Endothelial cell of umbilical vein (primary cell): ENCODE data around the gene AK5. TPM values are rescaled to one million over a fixed set of nuclear protein-coding genes. Genes with fewer than 3 reads are reported as not detected.

Source experiments
- BruUV-seq: library from RNA; stranded (reverse); fragments of 400-500 nt; replicated peaks from 2 replicates; lab custom pipeline; 2021; lab: Mats Ljungman, UMichigan
- CTCF ChIA-PET: fragments of 300-600, 350-600 bp; sonication (Branson Sonifier 250); formaldehyde crosslinking; loops from one replicate; lab custom pipeline; 2021; ENCODE audit warnings: antibody characterized with exemption, inconsistent platforms; lab: Charles Lee
- POLR2A ChIA-PET: fragments of 300-600, 350-600 bp; sonication (Branson Sonifier 250); formaldehyde crosslinking; loops from one replicate; lab custom pipeline; 2021; ENCODE audit warnings: antibody characterized with exemption, inconsistent platforms; lab: Charles Lee
- DNase-seq: peaks from one replicate; pipeline ENCODE4 v3.0.0-alpha.2; 2011; ENCODE audit warnings: low read depth, low spot score
- FAIRE-seq: peaks from 2 replicates; lab custom pipeline; 2011; peaks lifted over from hg19 to GRCh38; lab: Jason Lieb, UNC
- H2AFZ ChIP-seq: 2 replicates; pipeline ENCODE4 v1.6.0; 2012; ENCODE audit warnings: low read depth, low read length, control low read depth, inconsistent platforms
- H3K27ac ChIP-seq: 2 replicates; pipeline ENCODE4 v1.5.1; 2011; ENCODE audit warnings: low read depth, mild to moderate bottlenecking, control low read depth, low read length, moderate library complexity; ENCODE audit not compliant: insufficient read depth
- H3K27me3 ChIP-seq, 2 experiments: 2 replicates each; pipeline versions ENCODE4 v1.6.0 to v1.6.1; 2011; ENCODE audit warnings: low read length in 2 of 2, mixed read lengths in 1 of 2; ENCODE audit not compliant: control insufficient read depth in 2 of 2, insufficient read depth in 2 of 2
- H3K36me3 ChIP-seq, 2 experiments: 2 replicates in 1 of 2; 3 replicates in 1 of 2; pipeline ENCODE4 v1.5.1; 2011; ENCODE audit warnings: low read length in 2 of 2, mild to moderate bottlenecking in 1 of 2, moderate library complexity in 1 of 2; ENCODE audit not compliant: control insufficient read depth in 2 of 2, insufficient read depth in 2 of 2; ENCODE audit errors: extremely low read depth in 1 of 2
- H3K4me1 ChIP-seq: 3 replicates; pipeline ENCODE4 v1.5.1; 2011; ENCODE audit warnings: mild to moderate bottlenecking, low read length; ENCODE audit not compliant: control insufficient read depth, insufficient read depth; ENCODE audit errors: extremely low read depth
- H3K4me2 ChIP-seq: 2 replicates; pipeline ENCODE4 v1.6.1; 2011; ENCODE audit warnings: low read length, control low read depth, mixed read lengths; ENCODE audit not compliant: insufficient read depth
- H3K4me3 ChIP-seq, 3 experiments: fragments of 200-600 bp in 1 of 3; sonication (generic), shearing (Covaris generic) in 1 of 3; replicated peaks in 1 of 3; 2 replicates each; pipeline ENCODE4 v1.5.1; 2011 to 2016; ENCODE audit warnings: control low read depth in 3 of 3, low read length in 3 of 3, mild to moderate bottlenecking in 2 of 3, inconsistent platforms in 1 of 3, low read depth in 1 of 3, moderate library complexity in 1 of 3; ENCODE audit not compliant: insufficient read depth in 1 of 3
- H3K79me2 ChIP-seq: 2 replicates; pipeline ENCODE4 v1.6.0; 2012; ENCODE audit warnings: low read length, inconsistent platforms; ENCODE audit not compliant: control insufficient read depth, insufficient read depth
- H3K9ac ChIP-seq: replicated peaks from 2 replicates; pipeline ENCODE3; 2011; ENCODE audit warnings: low read length, control low read depth; ENCODE audit not compliant: insufficient read depth; ENCODE audit errors: extremely low read depth
- H3K9me1 ChIP-seq: replicated peaks from 3 replicates; pipeline ENCODE4 v1.6.0; 2011; ENCODE audit warnings: mild to moderate bottlenecking, low read length; ENCODE audit not compliant: control insufficient read depth, insufficient read depth; ENCODE audit errors: extremely low read depth
- H3K9me3 ChIP-seq: replicated peaks from 2 replicates; pipeline ENCODE4 v1.5.1; 2012; ENCODE audit warnings: low read length, inconsistent platforms; ENCODE audit not compliant: control insufficient read depth, insufficient read depth
- H4K20me1 ChIP-seq: replicated peaks from 2 replicates; pipeline ENCODE3; 2011; ENCODE audit warnings: mild to moderate bottlenecking, low read length; ENCODE audit not compliant: control insufficient read depth, insufficient read depth; ENCODE audit errors: extremely low read depth
- CTCF ChIP-seq, 2 donors: IDR thresholded peaks; 1 replicate in 1 of 2; 2 replicates in 1 of 2; pipeline ENCODE4 v1.5.1; 2011; ENCODE audit warnings: low read length in 2 of 2, mild to moderate bottlenecking in 2 of 2, moderate library complexity in 2 of 2, control low read depth in 1 of 2, inconsistent platforms in 1 of 2, low read depth in 1 of 2; ENCODE audit not compliant: insufficient read depth in 1 of 2; ENCODE audit errors: extremely low read depth in 1 of 2
- EZH2 ChIP-seq: IDR thresholded peaks from 2 replicates; pipeline ENCODE4 v1.6.1; 2012; ENCODE audit warnings: borderline replicate concordance, low read depth, mild to moderate bottlenecking, moderate library complexity, low read length, inconsistent platforms; ENCODE audit not compliant: severe bottlenecking
- FOS ChIP-seq: IDR thresholded peaks from 2 replicates; pipeline ENCODE4 v1.6.1; 2011; ENCODE audit warnings: mild to moderate bottlenecking, low read length, moderate library complexity, borderline replicate concordance; ENCODE audit not compliant: insufficient read depth
- GATA2 ChIP-seq: IDR thresholded peaks from 2 replicates; pipeline ENCODE4 v1.7.0; 2011; ENCODE audit warnings: low read depth, mild to moderate bottlenecking, moderate library complexity, mixed read lengths, low read length; ENCODE audit not compliant: insufficient read length, insufficient read depth
- JUN ChIP-seq: IDR thresholded peaks from 2 replicates; pipeline ENCODE4 v1.6.1; 2011; ENCODE audit warnings: borderline replicate concordance, low read depth; ENCODE audit not compliant: insufficient read length, insufficient read depth
- MAX ChIP-seq: IDR thresholded peaks from 2 replicates; pipeline ENCODE4 v1.6.1; 2011; ENCODE audit not compliant: insufficient read depth, insufficient read length
- MYC ChIP-seq: IDR thresholded peaks from one replicate; pipeline ENCODE4 v1.6.1; 2011; ENCODE audit warnings: mild to moderate bottlenecking, low read depth, low read length
- POLR2A ChIP-seq: IDR thresholded peaks from 2 replicates; pipeline ENCODE4 v1.6.1; 2012; ENCODE audit warnings: low read depth, mild to moderate bottlenecking, control low read depth, low read length
- POLR2AphosphoS5 ChIP-seq: IDR thresholded peaks from 2 replicates; pipeline ENCODE4 v1.6.1; 2012; ENCODE audit warnings: low read depth, mild to moderate bottlenecking, control low read depth, low read length, moderate library complexity; ENCODE audit not compliant: insufficient read depth
- dilution Hi-C: fragments of 300-500 bp; cut with MboI; formaldehyde crosslinking; loops from one replicate; pipeline ENCODE4 v1.15.0; 2019; ENCODE audit warnings: low sequenced_read_pairs; ENCODE audit not compliant: extremely low pct_ligation_motif_present
- intact Hi-C: fragments of 100-400 bp; cut with micrococcal nuclease; formaldehyde crosslinking; loops from one replicate; pipeline ENCODE4 v1.10.0; 2022
- polyA plus RNA-seq, 4 experiments: library from polyadenylated mRNA; depleted of rRNA in 3 of 4; stranded (reverse) in 3 of 4; unstranded in 1 of 4; fragments of >200 nt; gene quantifications; 2 replicates each; pipeline versions ENCODE4 v1.2.1 to v1.2.3, GENCODE V29; 2011 to 2012; ENCODE audit warnings: missing spikeins in 1 of 4
- total RNA-seq: library from RNA; stranded (reverse); gene quantifications from 2 replicates; pipeline ENCODE4 v1.2.3, GENCODE V29; 2021

Gene AK5
- total and polyA plus RNA-seq, 2 donors (not counting 3 experiments of a cell fraction or from before 2014, with no cell fraction given): 5.0 to 7.5 TPM

GRCh38 chr1:77473690-77474089, 191.9 kb downstream of the AK5 start:
- TF ChIP-seq FOS (peak; percentile 28), POLR2AphosphoS5 (no peak)
- no peak overlapping the region for H3K9ac ChIP-seq
- H2AFZ ChIP-seq: peak overlapping the region; percentile 3
- H3K36me3 ChIP-seq: no peaks in the 10 kb centered on the region
- ChIA-PET CTCF (interaction anchor here (0.9 to 1.6 kb wide), 6 partner anchors 8 to 63 kb away, joined by 3 to 6 read pairs (median 4); no protein-coding TSS in a partner anchor), POLR2A (interaction anchor here (0.6 kb wide), 1 partner anchor 35 kb away, joined by 3 read pairs; no protein-coding TSS in a partner anchor)
- H3K27ac ChIP-seq: no peak overlapping the region
- BruUV-seq: no TSS peak
- no peaks in the 10 kb centered on the region for H3K79me2 ChIP-seq
- H3K9me1 ChIP-seq: no peaks in the 10 kb centered on the region
- H4K20me1 ChIP-seq: no peaks in the 10 kb centered on the region
- dilution Hi-C loops (no loop called here), intact Hi-C loops (no loop called here)
- no peaks in the 10 kb centered on the region for H3K9me3 ChIP-seq
- DNase-seq (peak; percentile 83), FAIRE-seq (no peak)
- H3K4me3 ChIP-seq: no peak overlapping the region
- no peak overlapping the region for H3K4me2 ChIP-seq
- H3K4me1 ChIP-seq: no peaks in the 10 kb centered on the region
- H3K27me3 ChIP-seq: no peaks in the 10 kb centered on the region

GRCh38 chr1:77475641-77476040, 193.8 kb downstream of the AK5 start:
- Histone ChIP-seq H4K20me1 (no peaks in the 10 kb centered on the region), H3K27ac (no peak overlapping the region), H3K9ac (no peak overlapping the region), H3K4me3 (no peak overlapping the region), H3K4me1 (no peaks in the 10 kb centered on the region), H3K79me2 (no peaks in the 10 kb centered on the region), H3K4me2 (no peak overlapping the region), H3K9me3 (no peaks in the 10 kb centered on the region), H3K9me1 (no peaks in the 10 kb centered on the region), H3K27me3 (no peaks in the 10 kb centered on the region), H2AFZ (no peak overlapping the region), H3K36me3 (no peaks in the 10 kb centered on the region)
- TF ChIP-seq POLR2A: no peak
- no peak for TF ChIP-seq FOS
- TF ChIP-seq CTCF (IDR thresholded peaks at IDR 0.05; ENCODE audit: extremely low read depth in 1 of 2, insufficient read depth in 1 of 2, low read depth in 1 of 2, low read length in 2 of 2): no peak
- no peak for TF ChIP-seq EZH2
- TF ChIP-seq MYC: no peak
- TF ChIP-seq MAX: no peak
- TF ChIP-seq GATA2: no peak
- TF ChIP-seq POLR2AphosphoS5: no peak
- TF ChIP-seq JUN: no peak
- DNase-seq: no peak
- POLR2A ChIA-PET: no interaction called here
- dilution Hi-C loops: no loop called here
- CTCF ChIA-PET: no interaction called here
- intact Hi-C loops: no loop called here
- no peak for FAIRE-seq
- no TSS peak for BruUV-seq
